MG63 (cell line): ENCODE data around the gene IPO4. TPM values are rescaled to one million over a fixed set of nuclear protein-coding genes. Genes with fewer than 3 reads are reported as not detected.
A peak's percentile ranks its signal among the peaks of the same experiment; 100 is the strongest.

Experiments
- DNase-seq: peaks from one replicate; pipeline ENCODE4 v3.0.0-alpha.2; 2020
- H3K27me3 ChIP-seq: fragments of 250-450 bp; sonication (Bioruptor Pico); 2 replicates; pipeline ENCODE4 v1.5.1; 2020; ENCODE audit warnings: mild to moderate bottlenecking, moderate library complexity
- H3K36me3 ChIP-seq: fragments of 250-450 bp; sonication (Bioruptor Pico); 2 replicates; pipeline ENCODE4 v1.5.1; 2020; ENCODE audit warnings: mild to moderate bottlenecking, moderate library complexity
- H3K4me3 ChIP-seq: fragments of 250-450 bp; sonication (Bioruptor Pico); 2 replicates; pipeline ENCODE4 v1.5.1; 2020; ENCODE audit warnings: mild to moderate bottlenecking, moderate library complexity
- H3K9me3 ChIP-seq: fragments of 250-450 bp; sonication (Bioruptor Pico); 2 replicates; pipeline ENCODE4 v1.5.1; 2020; ENCODE audit warnings: mild to moderate bottlenecking, moderate library complexity
- total RNA-seq: library from RNA; depleted of rRNA; stranded (reverse); fragments of >200 nt; shearing (Covaris generic); gene quantifications from 2 replicates; pipeline ENCODE4 v1.2.3, GENCODE V29; 2014; ENCODE audit warnings: low replicate concordance; rRNA removed

Gene IPO4
- 41.0 and 60.5 TPM in 2 replicates for total RNA-seq

DNA sequence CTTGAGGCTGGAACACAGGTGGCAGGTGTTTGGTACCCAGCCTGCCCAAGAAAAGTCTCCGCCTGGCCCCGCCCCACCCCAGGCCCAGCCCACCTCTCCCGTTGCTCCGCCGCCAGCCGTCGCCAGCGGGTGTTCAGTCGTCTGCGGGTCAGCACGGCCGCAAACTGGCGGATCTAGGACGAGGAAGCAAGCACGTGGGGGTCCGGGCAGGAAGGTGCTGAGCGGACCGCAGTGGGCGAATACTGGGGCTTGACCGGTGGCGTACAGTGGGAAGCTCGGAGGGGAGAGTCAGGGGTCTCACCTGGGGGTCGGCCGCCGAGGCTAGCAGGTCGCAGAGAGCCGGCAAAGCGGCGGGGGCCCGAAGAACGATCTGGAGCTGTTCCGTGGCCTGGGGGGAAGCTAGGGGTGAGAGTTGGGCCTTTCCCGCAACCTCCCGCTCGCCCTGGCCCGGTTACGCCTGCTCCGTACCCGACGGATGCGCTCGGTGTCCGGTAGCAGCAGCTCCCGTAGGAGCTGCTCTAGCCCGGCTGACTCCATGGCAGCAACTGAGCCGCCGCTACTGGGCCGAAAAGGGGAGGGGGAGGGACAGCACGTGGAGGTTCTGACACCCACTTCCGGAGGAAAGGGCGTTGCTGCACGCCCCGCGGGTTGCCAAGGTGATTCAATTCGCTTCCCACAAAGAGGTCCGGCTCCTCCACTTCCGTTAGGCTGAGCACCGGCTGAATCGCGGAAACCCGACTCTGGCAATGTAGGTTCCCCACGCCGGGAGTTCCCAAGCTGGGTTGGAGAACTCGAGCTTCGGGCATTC lies at the start of gene IPO4:
IPO4 (minus strand) TSS at position 566 of the 808 bp plus-strand sequence; CDS start at position 537, 29 bp downstream.
- DNase-seq: peak; percentile 95
- no peaks in the 10 kb centered on the region for H3K27me3 ChIP-seq
- peak within 1 kb of the TSS; percentile 85 for H3K4me3 ChIP-seq
- H3K36me3 ChIP-seq: peaks cover 35% of the 10 kb centered on the region
- no peaks in the 10 kb centered on the region for H3K9me3 ChIP-seq

DNA sequence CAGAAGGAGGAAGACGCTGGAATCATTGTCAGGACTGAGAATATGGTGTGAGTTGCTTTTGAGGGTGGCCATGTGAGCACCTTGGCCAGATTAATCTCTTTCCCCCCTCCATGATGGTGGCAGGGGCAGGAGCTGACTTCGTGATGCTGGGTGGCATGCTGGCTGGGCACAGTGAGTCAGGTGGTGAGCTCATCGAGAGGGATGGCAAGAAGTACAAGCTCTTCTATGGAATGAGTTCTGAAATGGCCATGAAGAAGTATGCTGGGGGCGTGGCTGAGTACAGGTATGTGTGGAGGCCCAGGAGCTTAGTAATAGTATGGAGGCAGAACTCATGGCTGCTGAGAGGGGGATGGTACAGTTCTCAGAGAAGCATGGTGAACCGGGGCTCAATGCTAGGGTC lies 49.5 kb upstream of the IPO4 start:
- no peaks in the 10 kb centered on the region for H3K9me3 ChIP-seq
- peaks cover 32% of the 10 kb centered on the region for H3K36me3 ChIP-seq
- H3K4me3 ChIP-seq: no peak overlapping the region
- DNase-seq: no peak
- H3K27me3 ChIP-seq: no peaks in the 10 kb centered on the region

- DNase-seq: no peak
- Histone ChIP-seq H3K9me3 (no peaks in the 10 kb centered on the region), H3K27me3 (no peaks in the 10 kb centered on the region), H3K36me3 (peaks cover 32% of the 10 kb centered on the region), H3K4me3 (no peak overlapping the region)
Measured at GRCh38 chr14:24237463-24237955, 48.9 kb upstream of the IPO4 start.

DNA sequence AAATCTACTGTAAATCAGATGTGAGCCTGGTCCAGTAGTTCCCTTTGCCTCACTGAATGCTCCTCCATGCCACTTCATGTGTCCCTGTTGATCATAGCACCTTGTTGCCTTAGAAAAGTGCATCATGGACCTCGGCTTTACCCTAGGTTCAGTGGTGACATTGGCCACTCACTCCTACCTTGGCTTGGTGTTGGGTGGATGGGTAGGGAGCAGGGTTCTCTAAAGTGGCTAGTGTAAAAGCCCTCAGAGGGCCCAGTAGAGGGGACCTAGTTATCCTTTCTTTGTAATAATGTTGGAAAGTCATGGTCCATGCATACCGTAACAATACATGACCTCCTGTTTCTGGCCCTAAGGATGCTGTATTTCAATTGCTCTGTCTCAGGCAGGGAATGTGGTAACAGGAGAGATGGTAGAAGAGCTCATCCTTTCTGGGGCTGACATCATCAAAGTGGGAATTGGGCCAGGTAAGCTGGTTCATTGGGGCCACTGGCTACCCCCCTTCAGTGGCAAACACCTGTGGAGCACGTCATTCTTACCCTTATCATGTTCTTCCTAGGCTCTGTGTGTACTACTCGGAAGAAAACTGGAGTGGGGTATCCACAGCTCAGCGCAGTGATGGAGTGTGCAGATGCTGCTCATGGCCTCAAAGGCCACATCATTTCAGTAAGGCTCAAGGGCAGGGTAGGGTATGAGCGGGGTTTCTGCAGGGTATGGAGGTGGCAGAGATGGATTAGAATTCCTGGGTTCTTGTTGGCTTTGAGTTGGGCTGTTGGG lies 48.3 kb upstream of the IPO4 start:
- no peak for DNase-seq
- Histone ChIP-seq H3K27me3 (no peaks in the 10 kb centered on the region), H3K36me3 (peaks cover 32% of the 10 kb centered on the region), H3K4me3 (no peak overlapping the region), H3K9me3 (no peaks in the 10 kb centered on the region)

DNA sequence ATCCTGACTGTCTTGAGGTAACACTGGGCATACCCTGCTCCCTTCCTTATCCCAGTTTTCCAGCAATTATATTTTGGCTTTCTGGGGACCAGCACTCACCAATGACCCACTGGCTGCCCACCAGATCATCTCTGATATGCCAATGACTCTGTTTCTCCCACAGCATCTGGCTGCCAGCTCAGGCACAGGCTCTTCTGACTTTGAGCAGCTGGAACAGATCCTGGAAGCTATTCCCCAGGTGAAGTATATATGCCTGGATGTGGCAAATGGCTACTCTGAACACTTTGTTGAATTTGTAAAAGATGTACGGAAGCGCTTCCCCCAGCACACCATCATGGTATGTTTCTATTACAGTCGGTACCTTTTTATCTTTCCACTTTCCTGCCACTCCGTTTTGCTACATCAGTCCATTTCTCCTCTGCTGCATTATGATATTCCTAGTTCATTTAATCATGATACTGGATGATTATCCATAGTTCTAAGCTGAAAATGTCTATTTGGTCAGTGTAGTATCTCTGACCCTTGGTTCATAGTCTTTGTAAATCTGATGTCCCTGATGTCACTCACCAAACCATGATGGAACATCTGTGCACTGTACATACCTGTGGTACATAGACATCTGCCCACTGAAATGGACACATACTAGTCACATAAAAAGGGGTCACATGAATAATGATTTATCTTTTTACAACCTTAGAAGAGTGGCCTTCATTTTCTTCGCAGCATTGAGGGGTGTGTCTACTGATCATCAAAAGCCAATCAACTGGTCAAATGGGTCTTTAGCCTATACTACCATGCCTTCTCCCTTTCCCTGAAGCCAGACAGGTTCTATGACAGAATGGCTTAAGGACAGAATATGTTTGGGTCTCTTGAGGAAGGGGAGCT lies 47.4 kb upstream of the IPO4 start:
- Histone ChIP-seq H3K27me3 (no peaks in the 10 kb centered on the region), H3K4me3 (no peak overlapping the region), H3K36me3 (peaks cover 30% of the 10 kb centered on the region), H3K9me3 (no peaks in the 10 kb centered on the region)
- no peak for DNase-seq

GRCh38 chr14:24234095-24235005 lies 45.7 kb upstream of the IPO4 start:
- Histone ChIP-seq H3K36me3 (peaks cover 18% of the 10 kb centered on the region), H3K4me3 (no peak overlapping the region), H3K9me3 (no peaks in the 10 kb centered on the region), H3K27me3 (no peaks in the 10 kb centered on the region)
- no peak for DNase-seq

DNA sequence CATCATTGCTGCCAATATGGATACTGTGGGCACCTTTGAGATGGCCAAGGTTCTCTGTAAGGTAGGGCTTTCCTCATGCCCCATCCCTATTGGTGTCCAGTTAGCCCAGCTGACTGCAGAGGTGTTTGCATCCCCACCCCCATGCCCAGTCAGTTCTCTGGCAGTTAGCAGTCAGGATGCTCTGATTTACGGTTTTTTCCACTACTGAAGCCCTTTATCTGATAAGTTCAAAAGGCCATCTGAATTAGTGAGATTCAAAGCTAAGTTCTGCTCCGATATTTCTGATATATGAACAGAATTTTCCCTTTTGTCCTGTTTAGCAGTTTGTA lies 44.9 kb upstream of the IPO4 start:
- Histone ChIP-seq H3K36me3 (peaks cover 18% of the 10 kb centered on the region), H3K27me3 (no peaks in the 10 kb centered on the region), H3K9me3 (no peaks in the 10 kb centered on the region), H3K4me3 (peak overlapping the region; percentile 80)
- DNase-seq: no peak

DNA sequence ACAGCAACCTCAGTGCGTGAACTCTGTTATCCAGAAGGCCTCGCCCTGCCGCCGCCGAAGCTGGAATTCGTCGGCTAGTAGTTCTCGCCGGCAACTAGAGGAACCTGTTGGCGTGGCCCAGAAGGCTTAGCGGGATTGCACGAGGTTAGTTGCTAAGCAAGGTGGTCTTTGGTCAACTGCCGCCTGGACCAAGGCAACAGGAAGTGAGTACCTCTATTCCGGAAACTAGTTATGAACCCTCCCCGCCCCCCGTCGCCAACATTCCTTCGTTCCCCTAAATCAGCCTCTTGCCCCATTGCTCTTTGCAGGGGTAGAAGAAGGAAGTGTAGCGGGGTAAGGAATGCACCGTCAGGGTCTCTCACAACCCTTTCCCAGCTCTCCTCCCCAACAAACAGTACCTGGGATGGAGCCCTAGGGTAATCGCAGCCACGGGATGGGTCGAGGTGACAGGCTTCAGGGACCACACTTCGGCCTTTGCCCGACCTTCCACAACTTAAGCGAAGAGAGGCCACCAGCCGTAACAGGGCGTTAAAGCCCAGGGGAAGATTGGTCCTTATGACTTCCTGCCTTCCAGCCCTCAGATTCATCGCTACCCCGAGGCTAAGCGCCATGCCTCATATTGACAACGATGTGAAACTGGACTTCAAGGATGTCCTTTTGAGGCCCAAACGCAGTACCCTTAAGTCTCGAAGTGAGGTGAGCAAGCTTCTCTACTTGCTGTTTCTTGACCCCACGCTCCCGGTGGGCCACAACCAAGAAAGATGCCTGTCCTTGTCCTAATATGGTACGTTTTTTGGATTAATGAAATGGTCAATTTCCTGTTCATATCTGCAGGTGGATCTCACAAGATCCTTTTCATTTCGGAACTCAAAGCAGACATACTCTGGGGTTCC lies 44.3 kb upstream of the IPO4 start, which contains the start of gene GMPR2:
GMPR2 (plus strand) TSS at position 285 of the 893 bp plus-strand sequence; CDS start at position 610, 325 bp downstream.
- H3K4me3 ChIP-seq: peak within 1 kb of the TSS; percentile 80
- peaks cover 18% of the 10 kb centered on the region for H3K36me3 ChIP-seq
- no peaks in the 10 kb centered on the region for H3K9me3 ChIP-seq
- no peaks in the 10 kb centered on the region for H3K27me3 ChIP-seq
- no peak for DNase-seq

DNA sequence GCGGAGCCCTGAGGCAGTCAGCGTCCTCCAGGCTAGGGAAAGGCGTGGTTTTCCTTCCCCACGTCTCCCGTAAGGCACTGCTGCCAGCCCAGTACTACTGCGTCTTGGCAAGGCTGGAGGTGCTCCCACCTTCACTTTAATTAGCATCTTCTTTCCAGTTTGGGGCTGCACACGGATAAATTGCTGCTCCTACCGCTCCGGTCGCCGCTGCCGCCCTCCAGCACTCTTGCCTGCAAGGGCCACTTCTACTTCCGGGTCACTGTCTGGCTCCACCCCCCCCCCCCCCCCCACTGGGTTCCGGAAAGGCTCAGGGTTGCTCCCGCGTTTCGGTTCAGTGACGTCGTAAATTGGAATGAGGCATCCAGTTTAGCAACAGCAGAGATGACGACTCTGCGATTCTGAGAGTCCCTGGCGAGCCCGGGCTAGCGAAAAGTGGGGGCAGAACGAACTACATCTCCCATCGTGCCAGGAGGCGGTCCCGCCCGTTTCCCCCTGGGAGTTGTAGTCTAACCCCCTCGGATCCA lies 43.6 kb upstream of the IPO4 start, which contains the start of gene NEDD8:
NEDD8 (minus strand) TSS at position 247 of the 524 bp plus-strand sequence; CDS start at position 147, 100 bp downstream.
- Histone ChIP-seq H3K4me3 (peak within 1 kb of the TSS; percentile 80), H3K27me3 (no peaks in the 10 kb centered on the region), H3K9me3 (no peaks in the 10 kb centered on the region), H3K36me3 (peaks cover 17% of the 10 kb centered on the region)
- DNase-seq: peak; percentile 91

GRCh38 chr14:24231263-24232120 lies 42.9 kb upstream of the IPO4 start:
- Histone ChIP-seq H3K9me3 (no peaks in the 10 kb centered on the region), H3K36me3 (peaks cover 14% of the 10 kb centered on the region), H3K4me3 (peak overlapping the region; percentile 80), H3K27me3 (no peaks in the 10 kb centered on the region)
- DNase-seq: no peak

- peaks cover 6% of the 10 kb centered on the region; the same call in 1 of the 2 replicates for H3K36me3 ChIP-seq
- H3K9me3 ChIP-seq: no peaks in the 10 kb centered on the region
- no peak overlapping the region for H3K4me3 ChIP-seq
- no peaks in the 10 kb centered on the region for H3K27me3 ChIP-seq
- no peak for DNase-seq
Measured at GRCh38 chr14:24228902-24229301, 40.3 kb upstream of the IPO4 start.

DNA sequence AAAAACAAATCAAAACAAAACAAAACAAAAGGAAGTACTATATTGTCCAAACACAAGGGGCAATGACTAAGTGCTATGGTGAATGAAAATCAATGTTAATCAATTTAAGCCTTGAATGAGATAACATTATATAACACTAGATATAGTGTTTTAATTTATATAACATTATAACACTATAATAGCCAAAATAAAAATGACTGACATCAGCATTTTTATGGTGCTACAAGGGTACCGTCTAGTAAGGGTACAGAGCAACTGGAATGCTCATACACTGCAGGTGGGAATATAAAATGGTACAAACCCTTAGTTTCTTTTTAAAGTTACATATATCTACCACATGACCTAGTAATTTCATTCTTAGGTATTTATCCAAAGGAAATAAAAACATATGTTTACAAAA lies 37.9 kb upstream of the IPO4 start:
- H3K27me3 ChIP-seq: no peaks in the 10 kb centered on the region

DNA sequence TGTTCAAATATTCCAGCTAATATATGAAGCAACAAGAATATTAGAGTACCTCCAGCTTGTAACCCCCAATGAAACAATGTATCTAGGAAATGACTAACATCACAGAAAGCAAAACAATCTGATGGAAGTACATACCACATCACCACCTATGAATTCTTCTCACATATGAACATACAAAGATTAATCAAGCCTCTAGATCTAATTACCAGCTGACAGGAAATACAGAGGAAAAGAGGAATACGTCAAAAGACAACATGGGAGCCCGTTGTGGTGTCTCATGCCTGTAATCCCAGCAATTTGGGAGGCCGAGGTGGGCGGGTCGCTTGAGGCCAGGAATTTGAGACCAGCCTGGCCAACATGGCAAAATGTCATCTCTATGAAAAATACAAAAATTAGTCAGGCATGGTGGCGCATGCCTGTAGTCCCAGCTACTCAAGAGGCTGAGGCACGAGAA lies 36.0 kb upstream of the IPO4 start:
- Histone ChIP-seq H3K9me3 (no peaks in the 10 kb centered on the region), H3K27me3 (no peaks in the 10 kb centered on the region), H3K36me3 (peaks cover 6% of the 10 kb centered on the region; the same call in 1 of the 2 replicates), H3K4me3 (no peak overlapping the region)
- no peak for DNase-seq

More for the DNA sequence above, 37.9 kb upstream of the IPO4 start:
- H3K36me3 ChIP-seq: peaks cover 6% of the 10 kb centered on the region; the same call in 1 of the 2 replicates
- DNase-seq: no peak
- no peak overlapping the region for H3K4me3 ChIP-seq
- no peaks in the 10 kb centered on the region for H3K9me3 ChIP-seq
